GM21381 (cell line): ENCODE data around the gene NDUFA11.
A peak's percentile ranks its signal among the peaks of the same experiment; 100 is the strongest.

Experiments
- ATAC-seq: cut with Tn5 transposase; IDR thresholded peaks from one replicate; pipeline ENCODE4 v1.9.1; 2021; ENCODE audit warnings: mild to moderate bottlenecking, moderate library complexity; ENCODE audit not compliant: unreplicated experiment

NDUFA11 gene

DNA sequence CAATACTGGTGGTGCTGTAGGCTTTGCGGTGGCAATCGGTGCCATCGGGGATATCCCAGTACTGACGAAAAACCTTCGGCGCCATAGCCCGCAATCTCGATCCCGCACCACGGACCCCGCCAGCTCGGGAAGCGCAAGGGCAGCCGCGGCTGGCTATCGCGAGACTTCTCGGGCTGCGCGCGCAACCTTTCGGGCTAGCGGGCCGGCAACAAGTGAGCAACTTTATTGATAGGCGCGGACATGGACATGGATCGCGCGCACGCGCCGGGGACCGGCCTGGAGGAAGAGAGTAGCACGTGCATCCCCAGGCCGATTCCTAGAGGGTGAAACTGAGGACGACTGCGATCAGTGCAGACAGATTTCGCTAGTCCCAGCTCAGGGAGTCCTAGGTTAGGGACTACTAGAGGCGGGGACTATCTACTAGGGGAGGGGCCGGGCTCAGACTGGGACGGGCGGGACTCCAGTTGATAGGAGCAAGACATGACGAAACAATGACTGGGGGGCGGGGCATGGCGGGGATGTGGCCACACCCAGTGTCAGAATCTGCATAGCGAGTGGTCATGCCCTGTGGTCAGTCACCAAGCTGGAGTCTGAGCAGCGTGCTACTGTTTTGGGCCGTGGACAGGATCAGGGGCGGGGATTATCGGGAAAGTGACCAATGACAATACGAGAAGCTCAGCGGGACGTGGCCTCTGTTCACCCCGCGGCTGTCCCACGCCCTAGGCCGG lies at the start of gene NDUFA11:
Gene NDUFA11 (minus strand): TSS at position 167 of the 728 bp plus-strand sequence. CDS start 82 bp downstream, at position 85.
- ATAC-seq, result peak; percentile 39

- no peak for ATAC-seq
Observed at GRCh38 chr19:5953030-5953589, 49.5 kb upstream of the NDUFA11 start.

GRCh38 chr19:5952193-5953029 lies 48.8 kb upstream of the NDUFA11 start:
- no peak for ATAC-seq

- no peak for ATAC-seq
Observed at GRCh38 chr19:5951338-5951861, 47.8 kb upstream of the NDUFA11 start.

GRCh38 chr19:5950741-5951140 lies 47.2 kb upstream of the NDUFA11 start:
- no peak for ATAC-seq

DNA sequence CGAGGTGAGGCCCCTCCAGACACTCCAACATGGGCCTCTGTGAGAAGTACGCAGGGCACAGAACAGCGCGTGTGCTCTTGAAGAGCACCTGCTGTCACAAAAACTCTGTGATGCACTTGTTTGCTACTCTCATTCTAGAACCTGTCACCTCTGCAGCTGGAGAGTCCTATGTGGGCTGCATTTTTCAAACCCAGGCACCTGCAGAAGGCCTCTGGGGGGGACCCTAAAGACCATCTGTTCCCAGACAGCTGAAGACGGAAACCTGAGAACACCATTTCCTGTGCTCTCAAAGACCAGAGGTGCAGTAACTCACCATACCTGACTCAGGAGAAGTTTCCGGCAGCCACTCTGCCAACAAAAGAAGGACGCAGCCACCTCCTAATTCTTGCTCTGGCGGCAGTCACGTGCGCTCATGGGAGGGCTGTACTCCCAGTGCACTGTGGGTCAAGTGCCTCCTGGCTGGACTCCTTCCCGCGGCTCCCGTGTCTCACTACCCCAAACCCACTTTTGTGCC lies 46.3 kb upstream of the NDUFA11 start:
- no peak for ATAC-seq

DNA sequence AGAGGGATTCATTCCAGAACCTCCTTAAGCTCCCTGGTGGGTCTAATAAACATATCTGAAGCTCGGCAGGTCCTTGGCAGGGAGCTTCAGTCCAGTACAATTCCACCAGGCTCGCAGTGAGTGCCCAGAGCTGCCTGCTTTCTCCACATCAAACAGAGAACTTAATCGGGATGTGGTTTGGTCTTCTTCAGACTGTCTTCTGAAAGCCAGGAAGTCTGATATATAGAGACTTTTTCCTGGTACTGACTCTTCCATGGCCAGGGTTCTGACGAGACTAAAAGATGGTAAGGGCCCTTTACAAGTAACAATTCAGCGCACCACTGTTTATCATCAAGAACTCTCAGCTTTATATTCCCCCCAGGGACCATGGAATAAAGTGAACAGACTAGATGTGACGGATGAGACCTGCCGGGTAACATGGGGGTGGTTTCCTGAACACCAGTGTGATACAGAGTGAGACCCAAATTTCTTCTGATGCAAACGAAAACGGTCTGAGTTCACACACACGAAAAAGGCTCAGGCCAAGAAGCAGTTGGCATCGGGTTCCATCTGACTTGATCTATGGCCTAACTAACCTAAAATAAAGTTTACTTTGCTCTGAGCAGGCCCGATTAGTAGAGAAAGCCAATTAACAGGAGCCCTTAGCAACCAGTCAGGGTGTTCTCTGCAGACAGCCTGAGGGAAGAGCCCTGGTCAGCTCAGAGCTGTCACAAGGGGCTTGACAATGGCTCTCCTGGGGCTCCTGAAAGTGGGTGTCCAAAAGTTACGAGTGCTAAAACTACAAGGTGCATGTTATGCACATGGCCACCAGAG lies 45.4 kb upstream of the NDUFA11 start:
- no peak for ATAC-seq

DNA sequence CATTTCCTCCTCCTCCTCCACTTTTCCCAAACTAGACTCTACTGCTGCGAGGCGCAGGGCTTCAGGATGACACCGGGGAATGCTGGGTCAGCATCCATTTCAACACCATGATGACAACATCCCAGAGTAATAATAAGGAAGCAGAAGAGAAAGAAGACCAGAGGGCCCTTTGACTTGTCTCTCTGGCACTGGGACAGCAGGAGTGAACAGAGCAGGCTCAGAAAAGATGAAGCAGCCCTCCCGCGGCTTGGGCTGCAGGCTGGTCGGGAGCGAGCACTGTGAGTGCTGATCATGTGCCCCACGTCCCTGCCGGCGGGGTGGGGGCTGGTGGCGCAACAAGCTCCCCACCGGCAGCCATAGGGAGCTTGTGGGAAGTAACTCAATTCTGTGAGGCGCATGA lies 43.8 kb upstream of the NDUFA11 start:
- ATAC-seq, result no peak

GRCh38 chr19:5943623-5944022 lies 40.0 kb upstream of the NDUFA11 start:
- no peak for ATAC-seq

DNA sequence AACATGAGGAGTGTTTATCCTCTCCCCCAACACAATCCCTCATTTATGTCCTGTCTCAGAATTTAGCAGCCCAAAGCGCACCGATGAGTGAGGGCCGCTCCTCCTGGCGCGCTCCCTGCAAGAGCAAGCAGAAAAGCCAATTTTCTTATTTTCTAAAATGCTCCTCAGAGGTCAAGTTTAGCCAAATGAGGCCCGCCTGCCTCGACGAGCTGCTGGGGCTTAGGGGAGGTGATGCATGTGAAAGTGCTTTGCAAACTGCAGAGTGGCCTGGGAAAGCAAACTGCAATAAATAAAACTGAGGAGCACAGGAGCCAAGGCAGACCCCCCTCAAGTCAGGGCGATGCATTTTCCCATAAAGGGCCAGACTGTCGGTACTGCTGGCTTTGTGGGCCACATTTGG lies 39.5 kb upstream of the NDUFA11 start:
- ATAC-seq, result no peak

- ATAC-seq, result no peak
Observed at GRCh38 chr19:5941673-5942072, 38.1 kb upstream of the NDUFA11 start.

DNA sequence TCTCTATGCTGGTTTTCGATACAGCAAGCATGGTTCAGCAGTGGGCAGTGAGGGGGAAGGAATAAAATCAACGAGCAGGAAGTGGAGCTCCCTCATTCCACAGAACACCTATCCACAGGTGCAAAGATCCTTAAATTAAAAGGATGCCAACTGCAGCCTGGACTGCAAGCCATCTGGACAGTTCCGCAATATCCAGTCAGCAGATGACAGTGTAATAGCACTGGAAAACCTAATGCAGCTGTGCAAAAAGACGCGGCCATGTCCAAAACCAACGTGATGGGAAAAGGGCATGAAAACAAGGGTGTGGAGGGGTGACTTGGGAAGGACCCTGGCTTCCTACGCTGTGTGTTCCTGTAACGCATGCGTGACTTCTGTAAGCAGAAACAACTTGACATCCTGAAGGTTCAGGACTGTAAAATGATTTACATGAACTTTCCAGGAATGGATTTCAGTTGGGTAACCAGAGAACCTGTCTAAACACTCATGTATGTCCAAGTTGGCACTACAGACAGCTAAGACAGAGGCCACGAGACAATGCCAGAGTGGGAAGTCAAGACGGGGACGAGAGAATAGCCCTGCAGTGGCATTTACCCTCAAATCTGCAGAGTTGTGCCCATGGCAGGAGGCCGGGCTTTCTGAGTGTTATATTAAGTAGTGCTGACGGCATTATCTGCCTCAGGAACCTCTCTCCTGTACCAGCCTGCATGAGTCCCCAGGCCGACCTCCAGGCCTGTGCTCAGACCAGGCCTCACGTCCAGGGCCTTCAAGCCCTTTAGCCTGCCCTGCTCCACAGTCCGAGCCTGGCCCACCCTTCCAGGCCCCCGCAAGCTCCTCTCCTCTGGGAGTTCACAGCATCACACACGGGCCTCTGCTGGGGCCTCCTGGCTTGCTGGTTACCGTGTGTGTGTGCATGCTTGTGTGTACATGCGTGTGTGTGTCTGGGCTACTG lies 36.9 kb upstream of the NDUFA11 start:
- ATAC-seq, result no peak

- ATAC-seq, result no peak
Observed at GRCh38 chr19:5937550-5937949, 34.0 kb upstream of the NDUFA11 start.

- ATAC-seq, result no peak
Observed at GRCh38 chr19:5936292-5936592, 32.7 kb upstream of the NDUFA11 start.

GRCh38 chr19:5935473-5936291 lies 32.1 kb upstream of the NDUFA11 start:
- ATAC-seq, result no peak

DNA sequence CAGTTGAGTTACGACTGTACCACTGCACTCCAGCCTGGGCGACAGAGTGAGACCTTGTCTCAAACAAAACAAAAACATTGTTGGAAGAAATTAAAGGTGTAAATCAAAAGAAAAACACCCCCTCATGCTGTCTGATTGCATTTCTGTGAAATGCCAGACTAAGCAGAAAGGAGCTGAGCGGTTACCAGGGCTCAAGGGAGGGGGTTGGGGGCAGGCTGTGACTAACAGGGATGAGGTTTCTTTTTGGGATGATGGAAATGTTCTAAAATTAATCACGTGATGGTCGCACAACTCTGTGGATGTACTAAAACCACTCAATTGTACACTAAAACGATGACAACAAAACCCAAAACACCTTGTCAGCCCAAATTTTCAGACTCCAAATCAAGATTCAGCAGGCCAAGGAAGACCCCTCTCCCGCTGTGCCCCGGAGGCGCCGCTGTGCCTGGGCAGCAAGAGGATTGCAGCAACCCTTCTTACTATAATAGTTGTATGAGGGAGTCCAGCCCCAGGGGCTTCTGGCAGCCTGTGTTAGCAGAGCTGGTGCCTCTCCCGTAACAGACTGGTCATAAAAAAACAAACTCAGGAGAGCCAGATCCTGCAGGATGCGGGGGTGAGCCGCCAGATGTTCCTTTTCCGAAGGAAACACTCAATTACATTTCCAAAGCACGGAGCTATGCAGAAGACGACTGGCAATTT lies 31.3 kb upstream of the NDUFA11 start:
- no peak for ATAC-seq

DNA sequence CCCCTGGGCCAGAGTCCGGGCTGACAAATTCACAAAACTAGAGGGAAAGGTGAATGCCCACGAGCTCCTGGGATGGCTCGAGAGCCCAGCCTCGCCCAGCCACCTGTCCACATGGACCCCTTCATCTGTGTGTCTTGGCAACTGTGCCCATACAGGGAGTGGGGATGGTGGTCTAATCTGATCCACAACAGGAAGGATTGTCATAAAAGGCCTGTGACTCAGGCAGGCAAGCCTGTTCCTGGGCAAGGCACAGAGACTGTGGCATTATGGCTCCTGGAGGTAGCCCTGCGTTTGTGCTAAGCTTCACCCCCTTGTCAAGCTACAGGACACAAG lies 30.4 kb upstream of the NDUFA11 start:
- no peak for ATAC-seq

GRCh38 chr19:5933391-5934068 lies 29.9 kb upstream of the NDUFA11 start:
- no peak for ATAC-seq
